ENCODE measurements around the gene SMARCAL1. TPM values are rescaled to one million over a fixed set of nuclear protein-coding genes. Genes with fewer than 3 reads are reported as not detected.
A peak's percentile ranks its signal among the peaks of the same experiment; 100 is the strongest.

The SMARCAL1 gene
- total and polyA plus RNA-seq, 2 experiments from 2014 or later, result 10.3 to 17.2 TPM

DNA sequence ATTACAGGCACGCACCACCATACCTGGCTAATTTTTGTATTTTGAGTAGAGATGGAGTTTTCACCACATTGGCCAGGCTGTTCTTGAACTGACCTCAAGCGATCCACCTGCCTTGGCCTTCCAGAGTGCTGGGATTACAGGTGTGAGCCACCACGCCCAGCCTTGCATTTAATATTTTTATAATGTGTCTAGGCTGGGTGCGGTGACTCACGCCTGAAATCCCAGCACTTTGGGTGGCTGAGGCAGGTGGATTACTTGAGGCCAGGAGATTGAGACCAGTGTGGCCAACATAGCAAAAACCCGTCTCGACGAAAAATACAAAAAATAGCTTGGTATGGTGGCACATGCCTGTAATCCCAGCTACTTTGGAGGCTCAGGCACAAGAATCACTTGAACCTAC, 89.6 kb downstream of the SMARCAL1 start:
- Histone ChIP-seq H3F3A (replicated peaks; ENCODE audit: low read depth) (peaks cover 73% of the 10 kb centered on the region), H3K36me3 (ENCODE audit: insufficient read depth) (peaks cover 61% of the 10 kb centered on the region), H3K4me3 (0 out of 2 replicates have a peak overlapping the region, but pooled peaks have one; percentile 94), H2AFZ (no peak overlapping the region), H3K9me2 (ENCODE audit: insufficient read depth) (no peaks in the 10 kb centered on the region), H3K4me1 (ENCODE audit: insufficient read depth) (peaks cover 35% of the 10 kb centered on the region), H3K27ac (ENCODE audit: low read depth) (peak overlapping the region; percentile 94), H3K79me2 (replicated peaks; ENCODE audit: insufficient read depth) (peaks cover 47% of the 10 kb centered on the region), H3K4me2 (peak overlapping the region; percentile 91), H3K27me3 (ENCODE audit: insufficient read depth) (no peaks in the 10 kb centered on the region), H4K20me1 (replicated peaks; ENCODE audit: insufficient read depth) (peaks cover 40% of the 10 kb centered on the region)
- TF ChIP-seq POLR2AphosphoS5 (IDR thresholded peaks at IDR 0.05; ENCODE audit: low read depth), result peak; percentile 17; the same call in 1 of the 2 replicates
- TF ChIP-seq EZH2 (IDR thresholded peaks at IDR 0.05; ENCODE audit: low read depth, unreplicated experiment), result no peak
- TF ChIP-seq, protein P1, sequence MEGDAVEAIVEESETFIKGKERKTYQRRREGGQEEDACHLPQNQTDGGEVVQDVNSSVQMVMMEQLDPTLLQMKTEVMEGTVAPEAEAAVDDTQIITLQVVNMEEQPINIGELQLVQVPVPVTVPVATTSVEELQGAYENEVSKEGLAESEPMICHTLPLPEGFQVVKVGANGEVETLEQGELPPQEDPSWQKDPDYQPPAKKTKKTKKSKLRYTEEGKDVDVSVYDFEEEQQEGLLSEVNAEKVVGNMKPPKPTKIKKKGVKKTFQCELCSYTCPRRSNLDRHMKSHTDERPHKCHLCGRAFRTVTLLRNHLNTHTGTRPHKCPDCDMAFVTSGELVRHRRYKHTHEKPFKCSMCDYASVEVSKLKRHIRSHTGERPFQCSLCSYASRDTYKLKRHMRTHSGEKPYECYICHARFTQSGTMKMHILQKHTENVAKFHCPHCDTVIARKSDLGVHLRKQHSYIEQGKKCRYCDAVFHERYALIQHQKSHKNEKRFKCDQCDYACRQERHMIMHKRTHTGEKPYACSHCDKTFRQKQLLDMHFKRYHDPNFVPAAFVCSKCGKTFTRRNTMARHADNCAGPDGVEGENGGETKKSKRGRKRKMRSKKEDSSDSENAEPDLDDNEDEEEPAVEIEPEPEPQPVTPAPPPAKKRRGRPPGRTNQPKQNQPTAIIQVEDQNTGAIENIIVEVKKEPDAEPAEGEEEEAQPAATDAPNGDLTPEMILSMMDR (conservative IDR thresholded peaks at IDR 0.05; ENCODE audit: low read depth in 2 of 2), result no peak
- TF ChIP-seq EZH2phosphoT487 (IDR thresholded peaks at IDR 0.05; ENCODE audit: unreplicated experiment), result no peak
- no peak for TF ChIP-seq ETS1 (IDR thresholded peaks at IDR 0.05)
- TF ChIP-seq JUNB (IDR thresholded peaks at IDR 0.05; ENCODE audit: unreplicated experiment), result no peak
- no peak for TF ChIP-seq NANOG (IDR thresholded peaks at IDR 0.05; ENCODE audit: borderline replicate concordance)
- TF ChIP-seq, protein P2, sequence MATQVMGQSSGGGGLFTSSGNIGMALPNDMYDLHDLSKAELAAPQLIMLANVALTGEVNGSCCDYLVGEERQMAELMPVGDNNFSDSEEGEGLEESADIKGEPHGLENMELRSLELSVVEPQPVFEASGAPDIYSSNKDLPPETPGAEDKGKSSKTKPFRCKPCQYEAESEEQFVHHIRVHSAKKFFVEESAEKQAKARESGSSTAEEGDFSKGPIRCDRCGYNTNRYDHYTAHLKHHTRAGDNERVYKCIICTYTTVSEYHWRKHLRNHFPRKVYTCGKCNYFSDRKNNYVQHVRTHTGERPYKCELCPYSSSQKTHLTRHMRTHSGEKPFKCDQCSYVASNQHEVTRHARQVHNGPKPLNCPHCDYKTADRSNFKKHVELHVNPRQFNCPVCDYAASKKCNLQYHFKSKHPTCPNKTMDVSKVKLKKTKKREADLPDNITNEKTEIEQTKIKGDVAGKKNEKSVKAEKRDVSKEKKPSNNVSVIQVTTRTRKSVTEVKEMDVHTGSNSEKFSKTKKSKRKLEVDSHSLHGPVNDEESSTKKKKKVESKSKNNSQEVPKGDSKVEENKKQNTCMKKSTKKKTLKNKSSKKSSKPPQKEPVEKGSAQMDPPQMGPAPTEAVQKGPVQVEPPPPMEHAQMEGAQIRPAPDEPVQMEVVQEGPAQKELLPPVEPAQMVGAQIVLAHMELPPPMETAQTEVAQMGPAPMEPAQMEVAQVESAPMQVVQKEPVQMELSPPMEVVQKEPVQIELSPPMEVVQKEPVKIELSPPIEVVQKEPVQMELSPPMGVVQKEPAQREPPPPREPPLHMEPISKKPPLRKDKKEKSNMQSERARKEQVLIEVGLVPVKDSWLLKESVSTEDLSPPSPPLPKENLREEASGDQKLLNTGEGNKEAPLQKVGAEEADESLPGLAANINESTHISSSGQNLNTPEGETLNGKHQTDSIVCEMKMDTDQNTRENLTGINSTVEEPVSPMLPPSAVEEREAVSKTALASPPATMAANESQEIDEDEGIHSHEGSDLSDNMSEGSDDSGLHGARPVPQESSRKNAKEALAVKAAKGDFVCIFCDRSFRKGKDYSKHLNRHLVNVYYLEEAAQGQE (IDR thresholded peaks at IDR 0.05; ENCODE audit: unreplicated experiment), result no peak
- no peak for TF ChIP-seq CREB1 (CRISPR knock-in tag; IDR thresholded peaks at IDR 0.05; ENCODE audit: low read depth)
- peaks cover 44% of the 10 kb centered on the region for H3K4me1 Mint-ChIP-seq
- ATAC-seq (no peak), DNase-seq (ENCODE audit: low spot score) (no peak)
- H3K36me3 Mint-ChIP-seq (ENCODE audit: low read depth), result peaks cover 81% of the 10 kb centered on the region
- 0 out of 2 replicates have a peak overlapping the region, but pooled peaks have one; percentile 25 for H3K27ac Mint-ChIP-seq
- H3K27me3 Mint-ChIP-seq (ENCODE audit: insufficient read depth, low read depth, poor library complexity), result peaks cover 14% of the 10 kb centered on the region
- H3K4me3 Mint-ChIP-seq, result peak overlapping the region; percentile 99; the same call in 1 of the 3 replicates
- H3K9me3 Mint-ChIP-seq, result no peaks in the 10 kb centered on the region

All from GM23338 (cell line).